Measurements from ENCODE around the gene NAA50.

Gene NAA50

GRCh38 chr3:113745756-113746547 lies at the start of gene NAA50:
TSS of gene NAA50 (minus strand) at chr3:113746249. CDS start at chr3:113745949, 300 bp downstream.
- DNase-seq: peak; percentile 94

DNA sequence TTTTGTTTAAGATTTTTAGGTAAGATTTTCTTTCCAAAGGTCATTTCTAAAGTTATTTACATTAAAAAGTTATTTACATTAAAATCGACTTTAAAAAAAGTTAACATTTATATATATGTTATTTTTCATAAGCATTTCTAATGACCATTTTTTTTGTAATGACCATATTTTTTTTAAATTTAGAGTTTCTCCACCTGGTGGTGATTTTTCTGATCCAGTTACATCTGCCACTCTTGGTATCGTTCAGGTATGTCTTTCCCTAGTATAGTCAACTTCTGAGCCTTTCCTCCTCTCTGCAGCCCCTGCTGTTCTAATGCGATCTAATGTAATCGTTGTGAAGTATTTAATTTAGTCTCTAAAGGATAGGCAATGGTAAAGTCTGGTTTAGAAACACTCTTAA lies 49.6 kb upstream of the NAA50 start:
- DNase-seq: no peak

GRCh38 chr3:113794526-113794925 lies 48.5 kb upstream of the NAA50 start:
- no peak for DNase-seq

- DNase-seq: no peak
Observed at GRCh38 chr3:113791381-113791780, 45.3 kb upstream of the NAA50 start.

- peak; percentile 7 for DNase-seq
Observed at GRCh38 chr3:113783980-113784379, 37.9 kb upstream of the NAA50 start.

DNA sequence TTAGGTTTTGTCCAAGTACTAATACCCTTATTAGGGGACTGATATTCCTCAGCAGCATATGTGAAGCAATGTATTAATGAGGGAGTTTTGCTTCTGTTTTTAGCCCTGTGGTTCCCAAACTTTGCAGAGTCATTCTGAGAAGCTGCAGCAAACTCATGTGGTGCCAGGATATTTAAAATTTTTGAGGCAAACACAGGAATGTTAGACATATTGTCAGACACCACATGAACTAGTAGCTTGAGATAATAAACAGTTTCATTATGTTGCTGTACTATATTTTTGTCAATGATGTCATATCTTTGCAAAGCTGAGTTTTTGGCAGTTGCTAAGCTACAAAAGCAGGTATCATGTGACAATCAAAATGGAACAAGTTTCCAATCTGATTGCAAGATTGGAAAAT lies 37.4 kb upstream of the NAA50 start:
- peak; percentile 98 for DNase-seq

GRCh38 chr3:113776564-113776963 lies 30.5 kb upstream of the NAA50 start:
- no peak for DNase-seq

GRCh38 chr3:113775516-113775915 lies 29.5 kb upstream of the NAA50 start:
- no peak for DNase-seq

DNA sequence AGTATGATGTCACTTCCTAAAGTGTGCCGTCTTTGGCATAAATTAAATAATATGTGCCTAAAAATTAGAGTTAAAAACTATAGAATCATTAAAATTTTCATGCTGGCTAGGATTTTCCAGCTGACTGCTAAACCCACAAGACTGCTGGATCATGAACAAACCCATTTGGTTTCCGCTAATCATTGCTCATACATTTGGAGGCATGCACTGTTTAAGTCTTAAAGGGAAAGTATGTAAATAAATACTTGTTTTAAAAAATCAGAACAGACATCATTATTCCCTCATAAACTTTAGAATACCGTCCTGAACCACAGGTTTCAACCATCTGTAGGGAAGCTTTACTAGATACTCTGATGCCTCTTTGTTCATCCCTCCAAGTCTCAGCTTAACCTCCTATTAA lies 27.3 kb upstream of the NAA50 start:
- peak; percentile 48 for DNase-seq

- DNase-seq: no peak
Observed at GRCh38 chr3:113771993-113772392, 25.9 kb upstream of the NAA50 start.

- peak; percentile 54 for DNase-seq
Observed at GRCh38 chr3:113769551-113769950, 23.5 kb upstream of the NAA50 start.

DNA sequence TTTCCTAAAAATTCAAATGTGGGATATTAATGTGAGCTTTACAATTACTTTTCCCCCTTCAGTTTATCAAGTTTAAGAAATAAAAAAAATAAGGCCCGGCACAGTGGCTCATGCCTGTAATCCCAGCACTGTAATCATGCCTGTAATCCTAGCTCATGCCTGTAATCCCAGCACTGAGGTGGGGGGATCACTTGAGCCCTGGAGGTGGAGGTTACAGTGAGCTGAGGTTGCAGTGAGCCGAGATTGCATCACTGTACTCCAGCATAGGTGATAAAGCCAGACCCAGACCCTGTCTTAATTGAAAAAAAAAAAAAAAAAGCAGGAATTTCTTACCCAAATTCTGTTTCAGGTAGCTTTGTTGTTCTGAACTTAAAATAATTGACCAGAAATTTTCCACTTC lies 18.6 kb upstream of the NAA50 start:
- DNase-seq: no peak

- peak; percentile 74 for DNase-seq
Observed at GRCh38 chr3:113758389-113759024, 12.5 kb upstream of the NAA50 start.

DNA sequence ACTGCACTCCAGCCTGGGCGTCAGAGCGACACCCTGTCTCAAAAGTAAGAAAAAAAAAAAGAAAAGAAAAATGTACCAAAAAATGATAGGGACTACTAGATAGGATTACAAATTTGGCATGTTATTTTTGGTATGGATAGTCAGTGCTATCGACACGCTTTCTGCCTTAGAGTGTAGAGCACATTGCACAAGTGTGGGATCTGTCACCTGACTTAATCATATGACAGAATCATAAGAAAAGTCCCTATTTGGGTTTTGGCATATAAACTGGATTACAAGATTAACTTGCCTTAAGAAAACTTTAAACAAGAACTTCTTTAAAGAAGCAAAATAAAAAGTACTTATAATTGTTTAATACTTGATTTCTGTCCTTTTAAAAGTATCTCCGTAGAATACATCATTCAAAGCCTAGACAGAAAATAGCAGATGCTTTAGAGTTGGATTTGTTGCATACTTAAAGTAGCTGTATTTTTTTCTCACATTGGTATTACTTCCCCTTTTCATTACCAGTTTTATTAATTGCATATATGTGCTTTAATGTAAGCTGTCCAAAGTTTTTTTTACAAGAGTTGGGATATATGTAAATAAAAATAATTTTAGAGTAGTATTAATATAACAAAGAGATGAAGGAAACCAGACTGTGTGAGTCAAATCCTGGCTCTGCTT lies 8.6 kb upstream of the NAA50 start:
- no peak for DNase-seq

DNA sequence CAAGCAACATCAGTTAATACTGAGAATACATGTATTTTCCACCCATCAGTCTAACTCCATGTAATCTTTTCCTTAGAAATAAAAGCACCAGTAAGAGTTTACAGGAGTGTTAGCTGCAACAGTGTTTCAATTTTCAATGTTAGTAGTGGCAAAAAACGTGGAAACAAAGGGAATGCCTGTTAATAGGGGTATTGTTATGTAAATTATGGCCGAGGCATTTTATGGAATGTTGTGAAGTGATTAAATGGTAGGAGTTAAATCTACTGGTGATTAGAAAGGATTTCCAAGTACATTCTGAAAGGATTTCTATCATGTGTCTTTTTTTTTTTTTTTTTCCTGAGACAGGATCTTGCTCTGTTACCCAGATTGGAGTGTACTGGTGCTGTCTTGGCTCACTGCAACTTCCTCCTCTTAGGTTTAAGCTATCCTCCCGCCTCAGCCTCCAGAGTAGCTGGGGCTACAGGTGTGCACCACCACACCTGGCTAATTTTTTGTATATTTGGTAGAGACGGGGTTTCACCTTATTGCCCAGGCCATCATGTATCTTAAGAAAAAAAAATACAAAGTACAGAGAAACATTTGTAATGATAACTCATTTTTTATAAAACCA lies 7.4 kb upstream of the NAA50 start:
- no peak for DNase-seq

GRCh38 chr3:113751141-113751540 lies 5.1 kb upstream of the NAA50 start:
- DNase-seq: no peak

DNA sequence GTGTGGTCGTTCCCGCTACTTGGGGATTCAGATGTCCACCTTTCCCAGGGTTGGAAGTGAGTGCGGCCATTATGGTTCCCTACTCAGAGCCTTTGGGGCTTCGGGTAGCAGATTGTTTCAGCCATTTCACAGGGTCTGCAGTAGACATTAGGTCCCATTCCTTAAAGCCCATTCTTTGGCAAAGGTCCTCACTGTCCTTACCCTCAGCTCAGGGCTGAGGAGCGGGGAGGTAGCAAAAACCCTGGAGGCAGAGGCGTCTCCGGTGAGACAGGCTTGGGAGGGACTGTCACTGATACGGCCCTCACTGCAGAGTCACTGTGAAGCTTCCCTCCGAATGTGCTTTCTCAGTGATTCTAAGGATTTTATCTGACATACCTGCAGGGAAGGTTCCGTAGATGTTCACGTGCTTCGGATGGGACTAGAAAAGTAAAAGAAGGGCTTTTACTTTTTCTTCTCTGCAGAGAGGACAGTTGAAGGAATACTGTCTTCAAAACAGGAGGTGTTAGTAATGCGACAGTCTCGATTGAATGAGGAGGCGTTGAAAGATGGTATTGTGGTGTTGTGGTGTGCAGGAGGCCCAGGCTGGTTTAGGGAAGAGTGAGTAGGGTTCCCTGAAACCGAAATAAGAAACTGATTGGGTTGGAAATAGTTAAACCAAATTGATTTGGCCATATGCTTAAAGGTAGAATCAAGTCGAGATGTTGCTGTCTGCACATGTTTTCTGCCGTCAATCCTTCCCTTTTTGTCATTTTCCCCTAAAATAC lies 1.4 kb upstream of the NAA50 start:
- DNase-seq: peak; percentile 8

- DNase-seq: peak; percentile 96
Observed at GRCh38 chr3:113746548-113747282, 666 bp upstream of the NAA50 start, which contains the start of gene ATP6V1A. TSS of gene ATP6V1A (plus strand) at chr3:113747035. CDS start at chr3:113778754, 31,719 bp downstream.

- peak; percentile 87 for DNase-seq
Observed at GRCh38 chr3:113744941-113745755, 901 bp downstream of the NAA50 start.

GRCh38 chr3:113743006-113743630 lies 2.9 kb downstream of the NAA50 start:
- no peak for DNase-seq
